Colonic mucosa (tissue), 4 donors: ENCODE data around the gene AFTPH. TPM values are rescaled to one million over a fixed set of nuclear protein-coding genes. Genes with fewer than 3 reads are reported as not detected.

ENCODE experiments used
- DNase-seq: peaks from one replicate; pipeline ENCODE4 v3.0.0-alpha.2; 2020
- H3K27ac ChIP-seq: fragments of 200-600 bp; one replicate; pipeline ENCODE4 v1.8.0; 2021
- H3K27me3 ChIP-seq: fragments of 200-600 bp; one replicate; pipeline ENCODE4 v1.8.0; 2021
- H3K36me3 ChIP-seq: fragments of 200-600 bp; one replicate; pipeline ENCODE4 v1.8.0; 2021
- H3K4me1 ChIP-seq: fragments of 200-600 bp; one replicate; pipeline ENCODE4 v1.8.0; 2021; ENCODE audit warnings: mild to moderate bottlenecking
- H3K4me3 ChIP-seq: fragments of 200-600 bp; one replicate; pipeline ENCODE4 v1.8.0; 2021
- H3K9ac ChIP-seq, 2 donors: one replicate each; pipeline ENCODE4 v1.7.0; 2013; ENCODE audit warnings: control low read depth in 2 of 2, low read depth in 2 of 2, low read length in 2 of 2
- H3K9me3 ChIP-seq: fragments of 200-600 bp; one replicate; pipeline ENCODE4 v1.8.0; 2021
- CTCF ChIP-seq: fragments of 200-600 bp; IDR thresholded peaks from one replicate; pipeline ENCODE4 v1.8.0; 2022; ENCODE audit warnings: antibody characterized with exemption, mild to moderate bottlenecking
- intact Hi-C: fragments of 100-400 bp; cut with DNase I; formaldehyde crosslinking; loops from one replicate; pipeline ENCODE4 v1.14.1; 2022
- total RNA-seq, 2 donors: library from RNA; stranded (reverse); fragmentation: NEBNext Ultra II Directional in 1 of 2; extraction: Animal tissue kit (Norgen Biotek cat#: 25700) in 1 of 2; gene quantifications; one replicate each; pipeline ENCODE4 v1.2.1, GENCODE V29; 2021
- donor health status: healthy.
- donor health status: DM: no; HTN: no; CAD: no.
- donor health status: DM: no; HTN: no; CAD: no.

Gene AFTPH
- total RNA-seq, 2 donors from 2014 or later = 49.4 to 67.3 TPM

- Histone ChIP-seq H3K9ac (no peak overlapping the region), H3K4me3 (no peak overlapping the region), H3K9me3 (no peaks in the 10 kb centered on the region), H3K27ac (no peak overlapping the region), H3K4me1 (no peaks in the 10 kb centered on the region), H3K36me3 (no peaks in the 10 kb centered on the region), H3K27me3 (no peaks in the 10 kb centered on the region)
- no peak for DNase-seq
- intact Hi-C loops = loop anchor here (2.0 to 5.0 kb wide), 2 partner anchors 155 to 439 kb away; no protein-coding TSS in a partner anchor
- TF ChIP-seq CTCF = no peak
These were observed 38.2 kb upstream of the AFTPH start for GRCh38 chr2:64485961-64486360.

GRCh38 chr2:64487256-64488049 is 36.7 kb upstream of the AFTPH start:
- Histone ChIP-seq H3K9me3 (no peaks in the 10 kb centered on the region), H3K9ac (no peak overlapping the region), H3K4me3 (no peak overlapping the region), H3K36me3 (no peaks in the 10 kb centered on the region), H3K27me3 (no peaks in the 10 kb centered on the region), H3K27ac (no peak overlapping the region), H3K4me1 (no peaks in the 10 kb centered on the region)
- DNase-seq = no peak
- intact Hi-C loops = loop anchor here (2.0 to 5.0 kb wide), 2 partner anchors 157 to 440 kb away; no protein-coding TSS in a partner anchor
- no peak for TF ChIP-seq CTCF

- Histone ChIP-seq H3K9ac (no peak overlapping the region), H3K4me3 (no peak overlapping the region), H3K36me3 (no peaks in the 10 kb centered on the region), H3K4me1 (no peaks in the 10 kb centered on the region), H3K27me3 (no peaks in the 10 kb centered on the region), H3K9me3 (no peaks in the 10 kb centered on the region), H3K27ac (no peak overlapping the region)
- intact Hi-C loops = loop anchor here (5.0 kb wide), 1 partner anchor 441 kb away; no protein-coding TSS in a partner anchor
- TF ChIP-seq CTCF = peak; percentile 99
- peak; percentile 84 for DNase-seq
These were observed 35.8 kb upstream of the AFTPH start for GRCh38 chr2:64488050-64488974.

GRCh38 chr2:64489081-64489751 is 34.9 kb upstream of the AFTPH start:
- Histone ChIP-seq H3K9ac (no peak overlapping the region), H3K36me3 (no peaks in the 10 kb centered on the region), H3K4me1 (no peaks in the 10 kb centered on the region), H3K27ac (no peak overlapping the region), H3K27me3 (no peaks in the 10 kb centered on the region), H3K4me3 (no peak overlapping the region), H3K9me3 (no peaks in the 10 kb centered on the region)
- TF ChIP-seq CTCF = no peak
- DNase-seq = no peak
- intact Hi-C loops = loop anchor here (5.0 kb wide), 1 partner anchor 442 kb away; no protein-coding TSS in a partner anchor

- Histone ChIP-seq H3K36me3 (no peaks in the 10 kb centered on the region), H3K27me3 (no peaks in the 10 kb centered on the region), H3K9me3 (no peaks in the 10 kb centered on the region), H3K4me1 (no peaks in the 10 kb centered on the region), H3K27ac (no peak overlapping the region), H3K4me3 (no peak overlapping the region), H3K9ac (no peak overlapping the region)
- intact Hi-C loops = no loop called here
- TF ChIP-seq CTCF = no peak
- DNase-seq = no peak
These were observed 32.7 kb upstream of the AFTPH start for GRCh38 chr2:64491426-64491825.
